GM23338 (cell line): Measurements from ENCODE around the gene ACBD5. TPM values are rescaled to one million over a fixed set of nuclear protein-coding genes. Genes with fewer than 3 reads are reported as not detected.
"Not testable (repeated sequence)": the region's sequence is repeated elsewhere in the genome, so short reads cannot be mapped to it uniquely, and the experiment has no call there.

Experiments
- ATAC-seq: fragments of 200-7000 bp; cut with Tn5 transposase; 3 replicates; pipeline ENCODE4 v1.9.1; 2020
- DNase-seq: peaks from one replicate; pipeline ENCODE4 v3.0.0-alpha.2; 2015; ENCODE audit warnings: low spot score
- H2AFZ ChIP-seq: fragments of 200-600 bp; sonication (generic); 2 replicates; pipeline ENCODE4 v1.8.0; 2016; ENCODE audit warnings: antibody characterized with exemption, mild to moderate bottlenecking, moderate library complexity
- H3F3A ChIP-seq: fragments of 200-600 bp; sonication (generic); replicated peaks from 2 replicates; pipeline ENCODE4 v1.8.0; 2017; ENCODE audit warnings: antibody characterized with exemption, mixed run types, low read depth
- H3K27ac ChIP-seq: fragments of 200-600 bp; sonication (generic); 2 replicates; pipeline ENCODE4 v1.6.1; 2016; ENCODE audit warnings: low read depth
- H3K27me3 ChIP-seq: fragments of 200-600 bp; sonication (generic); 2 replicates; pipeline ENCODE4 v1.8.0; 2016; ENCODE audit warnings: mild to moderate bottlenecking, mixed run types, moderate library complexity; ENCODE audit not compliant: insufficient read depth
- H3K36me3 ChIP-seq: fragments of 200-600 bp; sonication (generic); 2 replicates; pipeline ENCODE4 v1.8.0; 2016; ENCODE audit warnings: mild to moderate bottlenecking; ENCODE audit not compliant: insufficient read depth
- H3K4me1 ChIP-seq: fragments of 200-600 bp; sonication (generic); 2 replicates; pipeline ENCODE4 v1.8.0; 2016; ENCODE audit warnings: mild to moderate bottlenecking, moderate library complexity; ENCODE audit not compliant: insufficient read depth
- H3K4me2 ChIP-seq: fragments of 200-600 bp; sonication (generic); 2 replicates; pipeline ENCODE4 v1.7.1; 2017; ENCODE audit warnings: mixed run types
- H3K4me3 ChIP-seq: fragments of 200-600 bp; sonication (generic); 2 replicates; pipeline ENCODE4 v1.6.1; 2016; ENCODE audit warnings: mixed run types
- H3K79me2 ChIP-seq: fragments of 200-600 bp; sonication (generic); replicated peaks from 2 replicates; pipeline ENCODE4 v1.8.0; 2017; ENCODE audit warnings: mild to moderate bottlenecking; ENCODE audit not compliant: insufficient read depth
- H3K9me2 ChIP-seq: fragments of 200-600 bp; sonication (generic); 2 replicates; pipeline ENCODE4 v1.8.0; 2017; ENCODE audit not compliant: insufficient read depth
- H4K20me1 ChIP-seq: fragments of 200-600 bp; sonication (generic); replicated peaks from 2 replicates; pipeline ENCODE4 v1.8.0; 2017; ENCODE audit warnings: mild to moderate bottlenecking; ENCODE audit not compliant: insufficient read depth
- H3K27ac Mint-ChIP-seq: 2 replicates; pipeline ENCODE4 v1.8.0; 2020; ENCODE audit warnings: inconsistent platforms, mild to moderate bottlenecking, moderate library complexity, mixed read lengths
- H3K27me3 Mint-ChIP-seq: 3 replicates; pipeline ENCODE4 v1.8.0; 2022; ENCODE audit warnings: low read depth, mild to moderate bottlenecking, moderate library complexity, mixed read lengths, inconsistent platforms; ENCODE audit not compliant: insufficient read depth, poor library complexity
- H3K36me3 Mint-ChIP-seq: 3 replicates; pipeline ENCODE4 v1.8.0; 2021; ENCODE audit warnings: low read depth, mild to moderate bottlenecking, inconsistent platforms, moderate library complexity, mixed read lengths
- H3K4me1 Mint-ChIP-seq: 3 replicates; pipeline ENCODE4 v1.8.0; 2020; ENCODE audit warnings: mild to moderate bottlenecking, inconsistent platforms, mixed read lengths
- H3K4me3 Mint-ChIP-seq: 3 replicates; pipeline ENCODE4 v1.8.0; 2021; ENCODE audit warnings: moderate library complexity, mild to moderate bottlenecking, inconsistent platforms, mixed read lengths
- H3K9me3 Mint-ChIP-seq: 3 replicates; pipeline ENCODE4 v1.8.0; 2020; ENCODE audit warnings: moderate library complexity, mild to moderate bottlenecking, inconsistent platforms, mixed read lengths
- EZH2 ChIP-seq: fragments of 200-600 bp; sonication (generic); IDR thresholded peaks from one replicate; pipeline ENCODE4 v1.8.0; 2017; ENCODE audit warnings: antibody characterized with exemption, mild to moderate bottlenecking, low read depth; ENCODE audit not compliant: unreplicated experiment
- EZH2phosphoT487 ChIP-seq: fragments of 200-600 bp; sonication (generic); IDR thresholded peaks from one replicate; pipeline ENCODE4 v1.8.1; 2018; ENCODE audit warnings: antibody characterized with exemption; ENCODE audit not compliant: unreplicated experiment
- JUNB ChIP-seq: IDR thresholded peaks from one replicate; pipeline ENCODE4 v1.6.1; 2016; ENCODE audit warnings: antibody characterized with exemption; ENCODE audit not compliant: unreplicated experiment
- STAT1 ChIP-seq: IDR thresholded peaks from one replicate; pipeline ENCODE4 v1.6.1; 2016; ENCODE audit warnings: antibody characterized with exemption; ENCODE audit not compliant: unreplicated experiment
- ZNF331 ChIP-seq: fragments of 250-450 bp; sonication (Bioruptor Pico); IDR thresholded peaks from 2 replicates; pipeline ENCODE4 v1.5.0; 2020; ENCODE audit warnings: low read depth, mild to moderate bottlenecking, moderate library complexity
- polyA plus RNA-seq: library from polyadenylated mRNA; unstranded; fragments of >200 nt; fragmentation: Nextera tagmentation; extraction: Ambion mirVana; gene quantifications from 2 replicates; pipeline ENCODE4 v1.2.1, GENCODE V29; 2016
- total RNA-seq: library from RNA; depleted of rRNA; stranded (reverse); fragments of >200 nt; shearing (Covaris generic); gene quantifications from 2 replicates; pipeline ENCODE4 v1.2.3, GENCODE V29; 2014
- TF ChIP-seq, protein P1 (sequence below): fragments of 250-450 bp; sonication (Bioruptor Pico); IDR thresholded peaks from 2 replicates; pipeline ENCODE4 v1.5.0; 2020; ENCODE audit warnings: mild to moderate bottlenecking, moderate library complexity

ACBD5 gene
- total and polyA plus RNA-seq, 2 experiments from 2014 or later, result 9.8 to 10.1 TPM

DNA sequence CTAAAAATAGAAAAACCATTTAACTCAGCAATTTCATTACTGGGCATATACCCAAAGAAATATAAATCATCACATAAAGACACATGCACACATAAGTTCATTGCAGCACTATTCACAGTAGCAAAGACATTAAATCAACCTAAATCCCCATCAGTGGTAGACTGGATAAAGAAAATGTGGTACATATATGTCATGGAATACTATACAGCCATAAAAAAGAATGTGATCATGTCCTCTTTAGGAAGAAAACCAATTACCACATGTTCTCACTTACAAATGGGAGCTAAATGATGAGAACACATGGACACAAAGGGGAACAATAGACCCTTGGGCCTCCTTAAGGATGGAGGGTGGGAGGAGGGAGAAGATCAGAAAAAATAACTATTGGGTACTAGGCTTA is 36.0 kb upstream of the ACBD5 start (continued):
- TF ChIP-seq, protein P1, sequence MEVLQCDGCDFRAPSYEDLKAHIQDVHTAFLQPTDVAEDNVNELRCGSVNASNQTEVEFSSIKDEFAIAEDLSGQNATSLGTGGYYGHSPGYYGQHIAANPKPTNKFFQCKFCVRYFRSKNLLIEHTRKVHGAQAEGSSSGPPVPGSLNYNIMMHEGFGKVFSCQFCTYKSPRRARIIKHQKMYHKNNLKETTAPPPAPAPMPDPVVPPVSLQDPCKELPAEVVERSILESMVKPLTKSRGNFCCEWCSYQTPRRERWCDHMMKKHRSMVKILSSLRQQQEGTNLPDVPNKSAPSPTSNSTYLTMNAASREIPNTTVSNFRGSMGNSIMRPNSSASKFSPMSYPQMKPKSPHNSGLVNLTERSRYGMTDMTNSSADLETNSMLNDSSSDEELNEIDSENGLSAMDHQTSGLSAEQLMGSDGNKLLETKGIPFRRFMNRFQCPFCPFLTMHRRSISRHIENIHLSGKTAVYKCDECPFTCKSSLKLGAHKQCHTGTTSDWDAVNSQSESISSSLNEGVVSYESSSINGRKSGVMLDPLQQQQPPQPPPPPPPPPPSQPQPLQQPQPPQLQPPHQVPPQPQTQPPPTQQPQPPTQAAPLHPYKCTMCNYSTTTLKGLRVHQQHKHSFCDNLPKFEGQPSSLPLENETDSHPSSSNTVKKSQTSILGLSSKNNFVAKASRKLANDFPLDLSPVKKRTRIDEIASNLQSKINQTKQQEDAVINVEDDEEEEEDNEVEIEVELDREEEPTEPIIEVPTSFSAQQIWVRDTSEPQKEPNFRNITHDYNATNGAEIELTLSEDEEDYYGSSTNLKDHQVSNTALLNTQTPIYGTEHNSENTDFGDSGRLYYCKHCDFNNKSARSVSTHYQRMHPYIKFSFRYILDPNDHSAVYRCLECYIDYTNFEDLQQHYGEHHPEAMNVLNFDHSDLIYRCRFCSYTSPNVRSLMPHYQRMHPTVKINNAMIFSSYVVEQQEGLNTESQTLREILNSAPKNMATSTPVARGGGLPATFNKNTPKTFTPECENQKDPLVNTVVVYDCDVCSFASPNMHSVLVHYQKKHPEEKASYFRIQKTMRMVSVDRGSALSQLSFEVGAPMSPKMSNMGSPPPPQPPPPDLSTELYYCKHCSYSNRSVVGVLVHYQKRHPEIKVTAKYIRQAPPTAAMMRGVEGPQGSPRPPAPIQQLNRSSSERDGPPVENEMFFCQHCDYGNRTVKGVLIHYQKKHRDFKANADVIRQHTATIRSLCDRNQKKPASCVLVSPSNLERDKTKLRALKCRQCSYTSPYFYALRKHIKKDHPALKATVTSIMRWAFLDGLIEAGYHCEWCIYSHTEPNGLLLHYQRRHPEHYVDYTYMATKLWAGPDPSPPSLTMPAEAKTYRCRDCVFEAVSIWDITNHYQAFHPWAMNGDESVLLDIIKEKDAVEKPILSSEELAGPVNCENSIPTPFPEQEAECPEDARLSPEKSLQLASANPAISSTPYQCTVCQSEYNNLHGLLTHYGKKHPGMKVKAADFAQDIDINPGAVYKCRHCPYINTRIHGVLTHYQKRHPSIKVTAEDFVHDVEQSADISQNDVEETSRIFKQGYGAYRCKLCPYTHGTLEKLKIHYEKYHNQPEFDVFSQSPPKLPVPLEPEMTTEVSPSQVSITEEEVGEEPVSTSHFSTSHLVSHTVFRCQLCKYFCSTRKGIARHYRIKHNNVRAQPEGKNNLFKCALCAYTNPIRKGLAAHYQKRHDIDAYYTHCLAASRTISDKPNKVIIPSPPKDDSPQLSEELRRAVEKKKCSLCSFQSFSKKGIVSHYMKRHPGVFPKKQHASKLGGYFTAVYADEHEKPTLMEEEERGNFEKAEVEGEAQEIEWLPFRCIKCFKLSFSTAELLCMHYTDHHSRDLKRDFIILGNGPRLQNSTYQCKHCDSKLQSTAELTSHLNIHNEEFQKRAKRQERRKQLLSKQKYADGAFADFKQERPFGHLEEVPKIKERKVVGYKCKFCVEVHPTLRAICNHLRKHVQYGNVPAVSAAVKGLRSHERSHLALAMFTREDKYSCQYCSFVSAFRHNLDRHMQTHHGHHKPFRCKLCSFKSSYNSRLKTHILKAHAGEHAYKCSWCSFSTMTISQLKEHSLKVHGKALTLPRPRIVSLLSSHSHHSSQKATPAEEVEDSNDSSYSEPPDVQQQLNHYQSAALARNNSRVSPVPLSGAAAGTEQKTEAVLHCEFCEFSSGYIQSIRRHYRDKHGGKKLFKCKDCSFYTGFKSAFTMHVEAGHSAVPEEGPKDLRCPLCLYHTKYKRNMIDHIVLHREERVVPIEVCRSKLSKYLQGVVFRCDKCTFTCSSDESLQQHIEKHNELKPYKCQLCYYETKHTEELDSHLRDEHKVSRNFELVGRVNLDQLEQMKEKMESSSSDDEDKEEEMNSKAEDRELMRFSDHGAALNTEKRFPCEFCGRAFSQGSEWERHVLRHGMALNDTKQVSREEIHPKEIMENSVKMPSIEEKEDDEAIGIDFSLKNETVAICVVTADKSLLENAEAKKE, result no peak
- TF ChIP-seq STAT1 (no peak), EZH2 (no peak), ZNF331 (no peak), EZH2phosphoT487 (no peak), JUNB (no peak)

DNA sequence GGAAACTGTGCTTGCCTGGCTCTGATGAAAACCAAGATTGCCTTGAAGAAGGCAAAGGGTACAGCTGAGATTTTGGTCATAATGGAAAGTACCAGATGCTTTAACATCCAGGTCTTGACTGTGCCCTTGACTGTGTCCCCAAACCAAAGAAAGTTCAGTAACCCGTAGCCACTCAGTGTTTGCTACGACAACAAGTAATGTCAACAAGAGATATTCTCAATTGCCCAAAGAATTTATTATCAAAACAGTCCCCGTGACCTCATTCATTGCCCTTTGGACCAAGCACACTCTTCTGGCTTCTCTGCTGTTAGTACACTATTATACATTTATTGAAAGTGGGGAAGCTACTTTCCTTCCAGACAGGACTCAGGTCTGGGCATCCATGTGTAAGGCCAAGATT is 25.4 kb upstream of the ACBD5 start:
- not testable (repeated sequence) for H3K36me3 ChIP-seq, H2AFZ ChIP-seq, H3K27ac Mint-ChIP-seq, H3K4me3 Mint-ChIP-seq, H3K4me1 ChIP-seq, H3F3A ChIP-seq, H3K27me3 Mint-ChIP-seq, ATAC-seq, H3K9me3 Mint-ChIP-seq, H3K4me3 ChIP-seq, H3K36me3 Mint-ChIP-seq, DNase-seq, H3K79me2 ChIP-seq, H3K9me2 ChIP-seq, H3K4me1 Mint-ChIP-seq, H4K20me1 ChIP-seq, H3K27ac ChIP-seq, H3K27me3 ChIP-seq, H3K4me2 ChIP-seq

DNA sequence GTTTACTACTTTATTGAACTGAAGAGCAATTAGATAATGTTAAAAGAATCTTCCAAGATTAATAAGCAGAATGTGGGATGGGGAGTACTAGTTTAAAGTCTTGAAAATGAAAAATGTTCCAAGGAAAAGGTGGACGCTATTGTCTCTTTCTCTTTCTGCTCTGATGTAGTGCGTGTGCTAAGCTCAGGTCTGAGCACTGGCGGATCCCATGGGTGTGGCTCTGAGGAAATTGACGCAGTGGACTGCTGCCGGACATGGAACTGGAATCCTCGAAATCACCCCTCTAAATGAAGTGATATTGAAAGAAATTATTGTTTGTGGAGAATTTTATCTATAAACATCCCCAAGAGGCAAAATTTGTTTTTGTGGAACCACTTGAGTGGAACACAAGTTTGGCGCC is 22.2 kb upstream of the ACBD5 start:
- not testable (repeated sequence) for H3K4me3 Mint-ChIP-seq, H3K4me1 ChIP-seq, H3K9me3 Mint-ChIP-seq, H3K36me3 ChIP-seq, H4K20me1 ChIP-seq, DNase-seq, H3K4me1 Mint-ChIP-seq, H3K9me2 ChIP-seq, H3K27ac ChIP-seq, H3F3A ChIP-seq, H3K27ac Mint-ChIP-seq, ATAC-seq, H3K4me3 ChIP-seq, H2AFZ ChIP-seq, H3K4me2 ChIP-seq, H3K36me3 Mint-ChIP-seq, H3K79me2 ChIP-seq
- H3K27me3 ChIP-seq, result peaks cover 35% of the 10 kb centered on the region
- peaks cover 25% of the 10 kb centered on the region for H3K27me3 Mint-ChIP-seq
